Body of pancreas (tissue), 4 donors: Measurements from ENCODE around the gene HOXD10. TPM values are rescaled to one million over a fixed set of nuclear protein-coding genes. Genes with fewer than 3 reads are reported as not detected.

Source experiments
- ATAC-seq: fragments of 150-250 bp; one replicate; pipeline ENCODE4 v1.9.1; 2016
- DNase-seq, 4 donors: peaks; one replicate each; pipeline ENCODE4 v3.0.0-alpha.2; 2019
- H3K27ac ChIP-seq, 4 donors: fragments of 200-600 bp; sonication (generic); 1 replicate in 3 of 4; 2 replicates in 1 of 4; pipeline versions ENCODE4 v1.5.1 to v1.6.1; 2016 to 2019; ENCODE audit warnings: mild to moderate bottlenecking in 1 of 4, mixed read lengths in 1 of 4, moderate library complexity in 1 of 4
- H3K27me3 ChIP-seq, 2 donors: fragments of 200-600 bp; sonication (generic); one replicate each; pipeline ENCODE4 v1.6.0; 2016; ENCODE audit warnings: mild to moderate bottlenecking in 1 of 2
- H3K36me3 ChIP-seq, 2 donors: fragments of 200-600 bp; sonication (generic); replicated peaks in 1 of 2; 2 replicates each; pipeline ENCODE4 v1.5.1; 2016; ENCODE audit warnings: low read depth in 2 of 2; ENCODE audit not compliant: insufficient read depth in 1 of 2
- H3K4me1 ChIP-seq: fragments of 200-600 bp; sonication (generic); one replicate; pipeline ENCODE4 v1.6.0; 2016
- H3K4me3 ChIP-seq, 2 donors: fragments of 200-600 bp; sonication (generic); 1 replicate in 1 of 2; 2 replicates in 1 of 2; pipeline ENCODE4 v1.5.1; 2016 to 2019
- H3K9me3 ChIP-seq, 3 donors: fragments of 200-600 bp; sonication (generic); 1 replicate in 2 of 3; 2 replicates in 1 of 3; pipeline ENCODE4 v1.5.1; 2016
- POLR2A ChIP-seq, 3 donors: fragments of 450-650 bp; IDR thresholded peaks; one replicate each; pipeline ENCODE4 v1.6.1; 2016; ENCODE audit warnings: antibody characterized with exemption in 3 of 3, mild to moderate bottlenecking in 2 of 3
- WGBS, 2 donors: methylation state at CpG; one replicate each; pipeline ENCODE4 v1.1.5; 2017; 5-methylcytosine and 5-hydroxymethylcytosine counted together
- intact Hi-C: fragments of 100-400 bp; cut with DNase I; formaldehyde crosslinking; loops from one replicate; pipeline ENCODE4 v1.15.1; 2023
- total RNA-seq, 2 donors: library from RNA; depleted of rRNA; stranded (reverse); fragments of >200 nt; gene quantifications; one replicate each; pipeline ENCODE4 v1.1.0, GENCODE V29; 2016
- TF ChIP-seq, protein P1 (sequence below), 7 experiments: fragments of 450-650 bp in 4 of 7; fragments of 200-600 bp in 3 of 7; sonication (generic) in 3 of 7; IDR thresholded peaks; one replicate each; pipeline ENCODE4 v1.5.1; 2016 to 2019; ENCODE audit warnings: antibody characterized with exemption in 7 of 7

The HOXD10 gene
- total RNA-seq, 2 donors from 2014 or later = 0.26 TPM; not detected in 1

DNA sequence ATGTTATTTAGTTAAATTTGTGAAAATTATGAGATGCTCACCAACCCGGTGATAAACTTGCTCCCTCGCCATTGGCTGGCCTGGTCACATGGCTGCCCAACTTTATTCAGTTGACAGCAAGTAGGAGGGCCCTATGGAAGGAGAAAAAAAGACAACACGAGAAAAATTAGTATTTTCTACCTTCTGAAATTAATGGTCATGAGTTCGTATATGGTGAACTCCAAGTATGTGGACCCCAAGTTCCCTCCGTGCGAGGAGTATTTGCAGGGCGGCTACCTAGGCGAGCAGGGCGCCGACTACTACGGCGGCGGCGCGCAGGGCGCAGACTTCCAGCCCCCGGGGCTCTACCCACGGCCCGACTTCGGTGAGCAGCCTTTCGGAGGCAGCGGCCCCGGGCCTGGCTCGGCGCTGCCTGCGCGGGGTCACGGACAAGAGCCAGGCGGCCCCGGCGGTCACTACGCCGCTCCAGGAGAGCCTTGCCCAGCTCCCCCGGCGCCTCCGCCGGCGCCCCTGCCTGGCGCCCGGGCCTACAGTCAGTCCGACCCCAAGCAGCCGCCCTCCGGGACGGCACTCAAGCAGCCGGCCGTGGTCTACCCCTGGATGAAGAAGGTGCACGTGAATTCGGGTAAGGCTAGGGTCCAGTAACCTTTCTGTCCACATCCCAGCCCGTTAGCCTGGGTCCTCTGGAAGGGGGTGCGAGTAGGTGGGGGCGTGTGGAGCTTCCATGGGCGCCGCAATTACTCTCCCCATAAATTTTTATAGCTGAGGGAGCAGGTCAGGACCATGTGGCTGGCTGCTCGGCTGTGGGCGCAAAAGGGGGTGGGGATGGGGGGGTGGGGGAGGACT lies 35.1 kb downstream of the HOXD10 start, which contains the start of gene HOXD4:
HOXD4 (plus strand) TSS at position 109 of the 846 bp plus-strand sequence; CDS start at position 193, 84 bp downstream.
- 4 to 7% methylated on average over 20 to 55 of the region's 55 CpGs for WGBS, 2 donors
- Histone ChIP-seq H3K4me1 (peaks cover 7% of the 10 kb centered on the region), H3K27me3 (peaks cover 0 to 58% of the 10 kb centered on the region in 2 donors), H3K4me3 (no peak within 1 kb of the TSS), H3K36me3 (no peaks in the 10 kb centered on the region), H3K9me3 (no peaks in the 10 kb centered on the region), H3K27ac (no peak within 1 kb of the TSS)
- no peak for TF ChIP-seq POLR2A (IDR thresholded peaks at IDR 0.05)
- TF ChIP-seq, protein P1, sequence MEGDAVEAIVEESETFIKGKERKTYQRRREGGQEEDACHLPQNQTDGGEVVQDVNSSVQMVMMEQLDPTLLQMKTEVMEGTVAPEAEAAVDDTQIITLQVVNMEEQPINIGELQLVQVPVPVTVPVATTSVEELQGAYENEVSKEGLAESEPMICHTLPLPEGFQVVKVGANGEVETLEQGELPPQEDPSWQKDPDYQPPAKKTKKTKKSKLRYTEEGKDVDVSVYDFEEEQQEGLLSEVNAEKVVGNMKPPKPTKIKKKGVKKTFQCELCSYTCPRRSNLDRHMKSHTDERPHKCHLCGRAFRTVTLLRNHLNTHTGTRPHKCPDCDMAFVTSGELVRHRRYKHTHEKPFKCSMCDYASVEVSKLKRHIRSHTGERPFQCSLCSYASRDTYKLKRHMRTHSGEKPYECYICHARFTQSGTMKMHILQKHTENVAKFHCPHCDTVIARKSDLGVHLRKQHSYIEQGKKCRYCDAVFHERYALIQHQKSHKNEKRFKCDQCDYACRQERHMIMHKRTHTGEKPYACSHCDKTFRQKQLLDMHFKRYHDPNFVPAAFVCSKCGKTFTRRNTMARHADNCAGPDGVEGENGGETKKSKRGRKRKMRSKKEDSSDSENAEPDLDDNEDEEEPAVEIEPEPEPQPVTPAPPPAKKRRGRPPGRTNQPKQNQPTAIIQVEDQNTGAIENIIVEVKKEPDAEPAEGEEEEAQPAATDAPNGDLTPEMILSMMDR (IDR thresholded peaks at IDR 0.05) = no peak
- DNase-seq (no peak), ATAC-seq (no peak)
- intact Hi-C loops = no loop called here

GRCh38 chr2:176152350-176153181 lies 36.0 kb downstream of the HOXD10 start:
- Histone ChIP-seq H3K36me3 (no peaks in the 10 kb centered on the region), H3K4me1 (peaks cover 16% of the 10 kb centered on the region), H3K9me3 (no peaks in the 10 kb centered on the region), H3K4me3 (no peak overlapping the region), H3K27me3 (peaks cover 0 to 61% of the 10 kb centered on the region in 2 donors), H3K27ac (no peak overlapping the region)
- intact Hi-C loops = no loop called here
- no peak for DNase-seq
- ATAC-seq = no peak
- TF ChIP-seq, protein P1 (IDR thresholded peaks at IDR 0.05) = no peak
- no peak for TF ChIP-seq POLR2A (IDR thresholded peaks at IDR 0.05)
- 7 to 17% methylated on average over 40 to 48 of the region's 48 CpGs for WGBS, 2 donors

GRCh38 chr2:176154576-176155252 lies 38.1 kb downstream of the HOXD10 start:
- TF ChIP-seq, protein P1 (IDR thresholded peaks at IDR 0.05) = no peak
- TF ChIP-seq POLR2A (IDR thresholded peaks at IDR 0.05) = no peak
- Histone ChIP-seq H3K36me3 (no peaks in the 10 kb centered on the region), H3K4me1 (peaks cover 23% of the 10 kb centered on the region), H3K27ac (no peak overlapping the region), H3K9me3 (no peaks in the 10 kb centered on the region), H3K4me3 (no peak overlapping the region), H3K27me3 (peaks cover 0 to 57% of the 10 kb centered on the region in 2 donors)
- WGBS, 2 donors = 11 to 15% methylated on average over 11 of the region's 11 CpGs
- intact Hi-C loops = no loop called here
- DNase-seq (no peak), ATAC-seq (no peak)

GRCh38 chr2:176155356-176156044 lies 38.9 kb downstream of the HOXD10 start:
- TF ChIP-seq, protein P1 (IDR thresholded peaks at IDR 0.05) = no peak
- TF ChIP-seq POLR2A (IDR thresholded peaks at IDR 0.05) = no peak
- Histone ChIP-seq H3K36me3 (no peaks in the 10 kb centered on the region), H3K4me3 (no peak overlapping the region), H3K9me3 (no peaks in the 10 kb centered on the region), H3K4me1 (peaks cover 31% of the 10 kb centered on the region), H3K27me3 (peaks cover 0 to 60% of the 10 kb centered on the region in 2 donors), H3K27ac (no peak overlapping the region)
- ATAC-seq (no peak), DNase-seq (no peak)
- WGBS, 2 donors = 10 to 13% methylated on average over 6 of the region's 6 CpGs
- intact Hi-C loops = no loop called here
